Testis (tissue), 2 donors: ENCODE data around the gene ZNF184.

ENCODE experiments used
- POLR2A ChIP-seq: fragments of 450-650 bp; IDR thresholded peaks from one replicate; pipeline ENCODE4 v1.6.1; 2017; ENCODE audit warnings: antibody characterized with exemption, mild to moderate bottlenecking, moderate library complexity
- TF ChIP-seq, protein P1 (sequence below), 3 experiments: fragments of 450-650 bp in 2 of 3; fragments of 200-600 bp in 1 of 3; sonication (generic) in 1 of 3; IDR thresholded peaks; one replicate each; pipeline ENCODE4 v1.5.1; 2016 to 2019; ENCODE audit warnings: antibody characterized with exemption in 3 of 3, mild to moderate bottlenecking in 2 of 3, moderate library complexity in 1 of 3

DNA sequence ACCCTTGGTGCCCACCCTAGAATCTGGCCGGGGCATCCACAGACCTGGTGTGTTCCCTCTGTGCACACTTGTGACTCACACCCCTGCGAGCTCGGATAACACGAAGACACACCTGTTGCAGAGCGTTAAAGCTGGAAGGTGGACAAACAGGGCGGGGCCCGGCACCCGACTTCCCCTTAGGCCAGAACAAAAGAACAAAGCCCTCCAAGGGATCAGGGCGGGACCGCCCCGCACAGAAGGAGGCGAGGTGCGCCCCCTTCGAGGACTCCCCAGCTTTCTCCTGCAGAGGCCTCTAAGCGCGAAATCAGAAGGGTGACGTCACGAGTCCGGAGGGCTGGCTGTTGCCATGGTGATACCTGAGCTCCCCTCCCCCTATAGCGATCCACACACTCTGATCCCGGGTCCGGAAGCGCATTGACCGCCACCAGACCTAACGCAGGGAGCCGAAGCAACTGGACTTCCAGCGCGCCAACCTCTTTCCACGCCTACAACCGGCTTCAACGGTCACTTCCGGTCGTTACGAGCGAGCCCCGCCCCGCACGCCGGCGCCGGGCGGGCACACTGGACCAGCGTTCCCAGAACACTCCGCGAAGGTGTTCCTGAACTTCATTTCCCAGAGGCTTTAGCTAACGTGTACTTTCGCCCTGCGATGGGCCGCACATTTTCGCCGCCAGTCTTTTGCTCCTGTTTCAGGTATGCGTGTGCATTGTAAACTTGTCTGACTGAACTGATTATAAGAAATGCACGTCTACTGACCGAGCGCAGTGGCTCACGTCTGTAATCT, at the start of gene ZNF184:
- TF ChIP-seq, protein P1, sequence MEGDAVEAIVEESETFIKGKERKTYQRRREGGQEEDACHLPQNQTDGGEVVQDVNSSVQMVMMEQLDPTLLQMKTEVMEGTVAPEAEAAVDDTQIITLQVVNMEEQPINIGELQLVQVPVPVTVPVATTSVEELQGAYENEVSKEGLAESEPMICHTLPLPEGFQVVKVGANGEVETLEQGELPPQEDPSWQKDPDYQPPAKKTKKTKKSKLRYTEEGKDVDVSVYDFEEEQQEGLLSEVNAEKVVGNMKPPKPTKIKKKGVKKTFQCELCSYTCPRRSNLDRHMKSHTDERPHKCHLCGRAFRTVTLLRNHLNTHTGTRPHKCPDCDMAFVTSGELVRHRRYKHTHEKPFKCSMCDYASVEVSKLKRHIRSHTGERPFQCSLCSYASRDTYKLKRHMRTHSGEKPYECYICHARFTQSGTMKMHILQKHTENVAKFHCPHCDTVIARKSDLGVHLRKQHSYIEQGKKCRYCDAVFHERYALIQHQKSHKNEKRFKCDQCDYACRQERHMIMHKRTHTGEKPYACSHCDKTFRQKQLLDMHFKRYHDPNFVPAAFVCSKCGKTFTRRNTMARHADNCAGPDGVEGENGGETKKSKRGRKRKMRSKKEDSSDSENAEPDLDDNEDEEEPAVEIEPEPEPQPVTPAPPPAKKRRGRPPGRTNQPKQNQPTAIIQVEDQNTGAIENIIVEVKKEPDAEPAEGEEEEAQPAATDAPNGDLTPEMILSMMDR (IDR thresholded peaks at IDR 0.05): peak in 1 of 3 experiments; percentile 2
- TF ChIP-seq POLR2A: no peak
